D721Med (cell line): ENCODE data around the gene UGCG.
"Not testable (repeated sequence)": the region's sequence is repeated elsewhere in the genome, so short reads cannot be mapped to it uniquely, and the experiment has no call there.

ENCODE experiments used
- DNase-seq: peaks from one replicate; pipeline ENCODE4 v3.0.0; 2011; ENCODE audit warnings: low spot score; ENCODE audit not compliant: insufficient read length
- FAIRE-seq: peaks from 2 replicates; lab custom pipeline; 2011; peaks lifted over from hg19 to GRCh38; lab: Jason Lieb, UNC
- TF ChIP-seq, protein P1 (sequence below): IDR thresholded peaks from 2 replicates; pipeline ENCODE4 v1.5.1; 2012; ENCODE audit warnings: mild to moderate bottlenecking, control low read depth; ENCODE audit not compliant: insufficient read depth; ENCODE audit errors: missing control alignments

The UGCG gene

DNA sequence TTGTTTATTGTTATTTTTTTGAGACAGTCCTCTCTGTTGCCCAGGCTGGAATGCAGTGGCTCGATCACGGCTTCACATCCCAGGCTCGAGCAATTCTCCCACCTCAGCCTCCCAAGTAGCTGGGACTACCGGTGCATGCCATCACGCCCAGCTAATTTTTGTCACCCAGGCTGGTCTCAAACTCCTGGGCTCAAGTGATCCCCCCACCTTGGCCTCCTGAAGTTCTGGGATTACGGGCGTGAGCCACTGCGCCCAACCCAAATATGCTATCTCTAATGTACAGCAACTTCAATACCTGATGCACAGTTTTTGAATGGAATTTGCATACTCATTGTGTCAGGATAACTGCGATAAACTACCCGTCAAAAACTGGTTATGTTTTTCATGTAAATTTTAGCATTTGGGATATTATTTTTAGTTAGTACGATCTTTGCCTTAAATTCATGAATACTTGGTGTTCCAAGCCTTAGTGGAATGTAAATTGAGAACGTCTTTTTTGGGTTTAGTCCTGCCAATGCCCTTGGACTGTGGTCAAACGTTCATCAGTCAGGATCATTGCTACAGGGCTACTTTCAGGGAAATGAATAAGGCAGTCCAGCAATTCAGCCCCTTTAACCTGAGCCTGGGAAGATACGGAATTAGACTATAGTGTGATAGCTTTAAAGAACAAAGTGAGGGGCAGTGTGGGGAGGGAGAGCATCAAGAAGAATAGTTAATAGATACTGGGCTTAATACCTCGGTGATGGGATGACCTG is 4.4 kb downstream of the UGCG start:
- no peak for FAIRE-seq
- DNase-seq: no peak
- TF ChIP-seq, protein P1, sequence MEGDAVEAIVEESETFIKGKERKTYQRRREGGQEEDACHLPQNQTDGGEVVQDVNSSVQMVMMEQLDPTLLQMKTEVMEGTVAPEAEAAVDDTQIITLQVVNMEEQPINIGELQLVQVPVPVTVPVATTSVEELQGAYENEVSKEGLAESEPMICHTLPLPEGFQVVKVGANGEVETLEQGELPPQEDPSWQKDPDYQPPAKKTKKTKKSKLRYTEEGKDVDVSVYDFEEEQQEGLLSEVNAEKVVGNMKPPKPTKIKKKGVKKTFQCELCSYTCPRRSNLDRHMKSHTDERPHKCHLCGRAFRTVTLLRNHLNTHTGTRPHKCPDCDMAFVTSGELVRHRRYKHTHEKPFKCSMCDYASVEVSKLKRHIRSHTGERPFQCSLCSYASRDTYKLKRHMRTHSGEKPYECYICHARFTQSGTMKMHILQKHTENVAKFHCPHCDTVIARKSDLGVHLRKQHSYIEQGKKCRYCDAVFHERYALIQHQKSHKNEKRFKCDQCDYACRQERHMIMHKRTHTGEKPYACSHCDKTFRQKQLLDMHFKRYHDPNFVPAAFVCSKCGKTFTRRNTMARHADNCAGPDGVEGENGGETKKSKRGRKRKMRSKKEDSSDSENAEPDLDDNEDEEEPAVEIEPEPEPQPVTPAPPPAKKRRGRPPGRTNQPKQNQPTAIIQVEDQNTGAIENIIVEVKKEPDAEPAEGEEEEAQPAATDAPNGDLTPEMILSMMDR: no peak

DNA sequence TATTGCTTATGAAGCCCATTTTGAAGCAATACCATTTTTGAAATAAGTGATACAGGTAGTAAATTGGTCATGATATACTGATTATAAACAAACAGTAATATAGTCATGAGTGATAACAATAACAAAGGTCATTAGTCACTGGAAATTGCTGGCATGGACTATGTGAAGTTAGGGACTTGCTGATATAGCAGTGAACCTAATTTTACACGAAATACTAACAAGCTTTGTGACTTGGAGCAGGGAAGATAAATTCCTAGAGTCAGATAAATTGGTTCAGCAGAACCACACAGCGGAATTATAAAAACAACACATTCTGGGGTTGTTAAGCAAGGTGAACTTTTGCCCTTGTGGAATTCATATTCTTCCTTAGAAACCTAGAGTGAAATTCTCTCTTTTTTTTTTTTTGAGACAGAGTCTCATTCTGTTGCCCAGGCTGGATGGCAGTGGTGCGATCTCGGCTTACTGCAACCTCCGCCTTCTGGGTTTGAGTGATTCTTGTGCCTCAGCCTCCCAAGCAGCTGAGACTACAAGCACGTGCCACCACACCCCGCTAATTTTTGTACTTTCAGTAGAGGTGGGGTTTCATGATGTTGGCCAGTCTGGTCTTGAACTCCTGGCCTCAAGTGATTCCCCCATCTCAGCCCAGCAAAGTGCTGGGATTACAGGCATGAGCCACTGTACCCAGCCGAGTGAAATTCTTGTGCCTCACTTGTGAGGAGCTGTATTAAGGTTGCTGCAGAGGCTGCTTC is 6.0 kb downstream of the UGCG start:
- FAIRE-seq: no peak
- TF ChIP-seq, protein P1: no peak
- no peak for DNase-seq

DNA sequence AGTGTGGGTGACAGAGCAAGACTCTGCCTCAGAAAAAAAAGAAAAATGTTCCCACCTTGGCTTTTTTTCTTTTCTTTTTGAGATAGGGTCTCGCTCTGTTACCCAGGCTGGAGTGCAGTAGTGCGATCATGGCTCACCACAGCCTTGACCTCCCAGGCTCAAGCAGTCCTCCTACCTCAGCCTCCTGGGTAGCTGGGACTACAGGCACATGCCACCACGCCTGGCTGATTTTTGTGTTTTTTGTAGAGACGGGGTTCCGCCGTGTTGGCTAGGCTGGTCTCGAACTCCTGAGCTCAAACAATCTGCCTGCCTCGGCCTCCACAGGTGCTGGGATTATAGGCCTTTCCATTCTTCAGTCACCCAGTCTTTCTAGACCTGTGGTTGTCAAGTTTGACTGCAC is 6.9 kb downstream of the UGCG start:
- FAIRE-seq, DNase-seq: not testable (repeated sequence)

DNA sequence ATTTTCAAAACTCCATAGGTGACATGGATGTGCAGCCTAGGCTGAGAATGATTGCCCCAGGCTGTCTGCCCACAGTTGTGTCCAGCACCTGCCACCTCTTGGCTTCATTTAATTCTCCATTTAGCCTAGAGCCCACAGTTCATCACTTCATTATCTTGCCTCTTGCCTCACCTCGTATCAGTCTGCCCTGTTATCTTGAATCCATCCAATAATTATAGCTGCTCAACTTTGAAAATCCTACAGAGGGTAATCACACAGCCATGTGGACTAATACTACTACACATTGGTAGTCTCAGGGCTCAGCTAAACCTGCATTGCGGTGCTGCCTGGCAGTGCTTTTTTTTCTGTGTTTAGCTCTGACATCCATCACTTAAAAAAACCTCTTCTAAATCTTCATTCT is 7.4 kb downstream of the UGCG start:
- FAIRE-seq (no peak), DNase-seq (no peak)
- TF ChIP-seq, protein P1: no peak

DNA sequence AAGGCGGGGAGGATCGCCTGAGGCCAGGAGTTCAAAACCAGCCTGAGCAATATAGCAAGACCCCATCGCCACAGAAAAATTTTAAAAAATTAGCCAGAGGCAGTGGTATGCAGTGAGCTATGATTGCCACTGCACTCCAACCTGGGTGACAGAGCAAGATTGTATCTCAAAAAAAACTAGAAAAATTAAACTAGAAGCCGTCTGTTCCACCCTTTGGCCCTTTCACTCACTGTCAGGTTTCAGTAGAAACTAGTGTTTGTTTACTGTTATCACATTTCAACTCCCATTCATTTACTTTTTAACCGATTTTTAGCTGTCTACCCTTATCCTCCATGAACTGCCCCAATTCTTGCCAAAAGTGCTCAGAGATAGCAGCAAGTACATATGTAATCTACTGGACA is 8.3 kb downstream of the UGCG start:
- TF ChIP-seq, protein P1: no peak
- no peak for DNase-seq
- FAIRE-seq: no peak

DNA sequence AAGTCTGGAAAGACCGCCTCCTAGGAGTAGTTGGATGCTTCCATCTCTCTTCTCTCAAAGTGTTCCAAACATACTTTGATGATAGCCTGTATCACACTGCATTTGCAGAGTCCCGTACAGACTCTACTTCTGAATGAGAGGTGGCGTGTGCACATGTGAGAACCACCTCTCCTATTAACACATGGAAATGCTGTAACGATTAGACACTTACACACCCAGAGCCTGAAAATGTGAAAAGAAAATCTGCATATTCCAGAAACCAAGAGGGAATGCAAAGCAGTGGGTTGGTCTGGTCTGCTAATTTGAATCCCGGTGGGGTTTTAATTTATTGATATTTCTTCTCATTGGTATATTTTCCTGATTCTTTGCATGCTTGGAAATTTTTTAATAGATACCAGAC is 10.5 kb downstream of the UGCG start:
- TF ChIP-seq, protein P1: no peak
- no peak for DNase-seq
- FAIRE-seq: no peak

DNA sequence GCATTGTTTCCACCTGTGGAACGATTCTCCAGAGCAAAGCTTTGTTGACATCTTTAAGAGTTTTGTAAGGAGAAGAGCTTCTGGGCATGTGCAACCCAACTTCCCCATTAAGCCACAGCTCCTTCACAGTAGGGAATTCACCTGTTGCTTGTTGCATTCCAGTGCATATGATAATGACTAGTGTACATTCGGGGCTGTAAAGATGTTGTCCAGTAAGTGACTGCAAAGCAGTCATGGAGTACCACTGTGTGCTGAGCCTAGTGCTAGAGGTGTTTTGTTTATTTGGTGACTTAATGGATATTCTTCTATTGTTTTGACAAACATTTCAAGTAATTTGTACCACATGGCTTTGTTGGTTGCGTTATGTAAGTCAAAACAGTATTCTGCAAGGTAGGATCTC is 12.8 kb downstream of the UGCG start:
- no peak for FAIRE-seq
- TF ChIP-seq, protein P1: no peak

More for the DNA sequence above, 12.8 kb downstream of the UGCG start:
- DNase-seq: no peak
